ENCODE data around the gene PTPA. TPM values are rescaled to one million over a fixed set of nuclear protein-coding genes. Genes with fewer than 3 reads are reported as not detected.

Gene PTPA
- total and polyA plus RNA-seq, 10 of the 15 experiments (the other 5 are each of a cell fraction or from before 2014, with no cell fraction given), result 1.6 to 111 (median 55.1) TPM

- TF ChIP-seq USF1 (IDR thresholded peaks at IDR 0.05; ENCODE audit: borderline replicate concordance, extremely low read length, insufficient read depth, low read depth, low read length) (peak; percentile 82), ZNF687 (IDR thresholded peaks at IDR 0.05) (peak; percentile 44; the same call in 1 of the 2 replicates), RAD51 (IDR thresholded peaks at IDR 0.05) (peak; percentile 50), EED (IDR thresholded peaks at IDR 0.05; ENCODE audit: low read depth) (no peak), SPI1 (IDR thresholded peaks at IDR 0.05; ENCODE audit: borderline replicate concordance, insufficient read depth, low read depth, low read length) (peak; percentile 37; the same call in 1 of the 2 replicates), RCOR1 (conservative IDR thresholded peaks at IDR 0.05; ENCODE audit: low read depth, low read length) (no peak), RUNX3 (IDR thresholded peaks at IDR 0.05; ENCODE audit: low read length) (peak; percentile 72; the same call in 1 of the 2 replicates), LARP7 (IDR thresholded peaks at IDR 0.05) (no peak), EP300 (IDR thresholded peaks at IDR 0.05; ENCODE audit: borderline replicate concordance in 1 of 2, control insufficient read depth in 1 of 2, low read depth in 2 of 2, low read length in 2 of 2) (no peak), RB1 (IDR thresholded peaks at IDR 0.05; ENCODE audit: borderline replicate concordance) (no peak), EGR1 (IDR thresholded peaks at IDR 0.05; ENCODE audit: borderline replicate concordance in 1 of 2, low read depth in 2 of 2, low read length in 2 of 2) (no peak), POLR2A (IDR thresholded peaks at IDR 0.05; ENCODE audit: low read depth, low read length) (peak; percentile 75), HCFC1 (IDR thresholded peaks at IDR 0.05; ENCODE audit: low read length) (no peak), RFX5 (IDR thresholded peaks at IDR 0.05; ENCODE audit: low read depth, low read length) (no peak)
- Histone ChIP-seq H3K79me2 (ENCODE audit: control insufficient read depth, insufficient read depth, low read length) (no peaks in the 10 kb centered on the region), H3K9ac (ENCODE audit: control insufficient read depth, insufficient read depth, low read length) (peak overlapping the region; percentile 16; the same call in 1 of the 2 replicates), H3K36me3 (ENCODE audit: control insufficient read depth in 2 of 2, insufficient read depth in 2 of 2, low read length in 1 of 2) (peaks cover 0 to 1% of the 10 kb centered on the region in 2 experiments; a peak in 3 of 4 replicates), H3K9me3 (replicated peaks; ENCODE audit: control insufficient read depth, insufficient read depth, low read length) (no peaks in the 10 kb centered on the region), H3K27ac (ENCODE audit: control insufficient read depth, insufficient read depth) (peak overlapping the region; percentile 67), H2AFZ (ENCODE audit: control insufficient read depth, low read depth, low read length) (peak overlapping the region; percentile 71), H3K27me3 (replicated peaks in 1 of 2; ENCODE audit: control insufficient read depth in 2 of 2, insufficient read depth in 2 of 2, low read length in 1 of 2) (no peaks in the 10 kb centered on the region), H3K4me3 (no peak overlapping the region), H4K20me1 (ENCODE audit: control insufficient read depth, insufficient read depth) (no peaks in the 10 kb centered on the region), H3K4me2 (ENCODE audit: control insufficient read depth, insufficient read depth) (peak overlapping the region; percentile 42; the same call in 1 of the 2 replicates), H3K4me1 (ENCODE audit: control insufficient read depth, insufficient read depth, low read length) (peaks cover 12% of the 10 kb centered on the region)
- 39% methylated on average over 30 of the region's 31 CpGs for WGBS (ENCODE audit: insufficient coverage, insufficient replicate concordance, low lambda C conversion rate, missing lambda C conversion rate)
- intact Hi-C loops (cut with micrococcal nuclease; ENCODE audit: unreplicated experiment) (no loop called here), in situ Hi-C loops (cut with MboI) (no loop called here)
- RAD21 ChIA-PET (ENCODE audit: unreplicated experiment), result no interaction called here
- ATAC-seq, result peak; percentile 96
- POLR2A ChIA-PET, result no interaction called here
- BruUV-seq (replicated peaks), result no TSS peak
- SMC1A ChIA-PET (ENCODE audit: uncharacterized antibody, unreplicated experiment), result no interaction called here
- CTCF ChIA-PET, result no interaction called here
- DNase-seq (ENCODE audit: low read depth, low spot score), result no peak
- FAIRE-seq, result no peak
Measured at GRCh38 chr9:129068990-129069861, 42.0 kb upstream of the PTPA start.
